Fibroblast of skin of left quadriceps (primary cell): ENCODE results near the gene FBXW8.
A peak's percentile ranks its signal among the peaks of the same experiment; 100 is the strongest.

Experiments
- DNase-seq, 2 experiments: peaks; one replicate each; pipeline ENCODE4 v3.0.0-alpha.2; 2013; ENCODE audit warnings: low read depth in 2 of 2

Gene FBXW8

DNA sequence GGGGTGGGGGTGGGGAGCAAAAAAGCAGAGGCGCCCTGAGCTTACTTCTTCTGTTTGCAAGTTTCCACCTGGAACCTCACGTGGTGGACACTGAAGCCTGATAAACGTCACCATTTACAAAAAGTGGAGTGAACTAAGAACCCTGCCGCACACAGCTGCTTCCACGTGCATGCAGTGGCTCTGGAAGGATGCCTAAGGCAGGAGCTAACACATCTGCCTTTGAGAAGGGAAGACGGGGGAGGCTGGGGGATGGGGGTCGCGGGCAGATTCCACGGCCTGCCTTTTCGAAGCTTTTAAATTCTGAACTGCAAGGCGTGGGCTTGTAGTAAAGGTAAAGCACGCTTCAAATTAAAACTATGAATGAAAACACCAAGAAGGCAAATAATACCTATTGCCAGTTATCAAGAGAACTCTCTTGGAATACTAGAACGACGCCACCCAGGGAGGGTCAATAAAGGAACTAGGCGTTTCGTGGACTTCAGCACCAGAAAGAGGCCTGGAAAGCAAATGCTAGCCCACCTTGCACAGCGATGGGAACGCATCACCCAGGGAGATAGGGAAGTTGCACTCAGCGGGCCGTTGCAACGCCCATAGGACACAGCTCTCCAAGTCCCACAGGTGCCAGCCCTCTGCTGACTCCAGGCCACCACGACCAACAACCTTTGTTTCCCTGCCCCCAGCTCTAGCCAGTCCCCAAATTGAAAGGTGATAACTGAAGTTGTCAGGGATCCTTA is 126.7 kb downstream of the FBXW8 start:
- DNase-seq, result no peak

DNA sequence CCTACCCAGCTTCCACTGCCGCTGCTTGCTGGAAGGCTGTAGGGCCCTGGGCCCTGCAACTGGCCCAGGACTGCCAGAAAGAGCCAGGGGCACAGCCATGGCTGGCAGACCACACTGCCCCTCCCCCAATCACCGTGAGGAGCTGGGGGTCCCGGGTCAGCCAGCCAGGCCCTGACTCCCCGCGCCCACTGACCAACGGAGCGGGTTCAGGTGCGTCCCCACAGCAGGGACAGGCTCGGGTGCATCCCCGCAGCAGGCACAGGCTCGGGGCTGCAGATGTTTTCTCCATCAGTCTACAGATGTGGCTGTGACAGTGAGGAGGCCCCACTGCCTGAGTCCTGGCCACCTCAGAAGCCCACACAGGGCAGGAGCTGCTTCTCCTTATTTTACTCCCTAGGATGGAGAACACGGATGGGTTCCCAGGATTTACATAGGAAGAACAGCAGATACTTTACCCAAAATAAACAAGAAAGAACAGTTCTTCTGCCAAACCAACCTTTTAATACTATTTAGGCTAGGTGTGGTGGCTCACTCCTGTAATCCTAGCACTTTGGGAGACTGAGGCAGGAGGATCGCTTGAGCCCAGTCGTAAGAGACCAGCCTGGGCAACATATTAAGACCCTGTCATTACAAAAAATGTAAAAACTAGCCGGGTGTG is 127.4 kb downstream of the FBXW8 start:
- no peak for DNase-seq

DNA sequence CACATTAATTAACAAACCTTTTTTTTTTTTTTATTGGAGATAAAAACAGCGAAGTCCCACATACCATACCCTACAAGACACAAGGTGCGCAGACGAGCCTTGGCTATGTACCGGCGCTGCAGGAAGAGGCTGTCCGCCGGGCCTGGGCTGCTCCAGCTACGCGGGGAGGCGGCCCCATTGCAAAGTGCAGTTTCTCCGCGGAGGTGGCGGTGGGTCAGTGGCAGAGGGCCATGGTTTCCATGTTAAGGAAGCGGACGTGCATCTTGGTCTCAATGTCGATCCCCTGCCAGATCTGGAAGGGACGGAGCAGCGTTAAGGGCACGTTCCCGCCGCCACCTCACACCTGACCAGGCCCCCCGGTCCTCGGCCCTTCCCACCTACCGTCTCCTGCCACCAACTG is 128.2 kb downstream of the FBXW8 start:
- no peak for DNase-seq

DNA sequence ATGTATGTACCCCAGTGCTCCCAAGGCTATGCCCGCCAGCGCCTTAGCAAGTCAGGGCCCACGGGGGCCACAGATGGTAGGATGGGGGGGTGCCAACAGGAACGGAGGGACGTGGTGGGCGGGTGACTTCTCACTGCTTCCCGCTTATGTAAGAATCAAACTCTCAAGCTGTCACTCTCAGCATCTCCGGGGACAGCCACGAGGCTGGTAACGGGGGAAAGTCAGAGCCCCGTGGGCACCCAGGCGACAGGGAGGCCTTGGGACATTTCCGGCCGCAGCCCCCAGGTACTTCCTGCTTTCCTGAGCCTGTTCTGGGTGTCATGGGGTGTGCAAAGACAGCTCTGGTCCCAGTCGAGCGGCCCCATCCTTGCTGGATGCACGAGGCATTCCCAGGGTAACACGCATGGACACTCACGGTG is 129.2 kb downstream of the FBXW8 start:
- DNase-seq, result no peak

DNA sequence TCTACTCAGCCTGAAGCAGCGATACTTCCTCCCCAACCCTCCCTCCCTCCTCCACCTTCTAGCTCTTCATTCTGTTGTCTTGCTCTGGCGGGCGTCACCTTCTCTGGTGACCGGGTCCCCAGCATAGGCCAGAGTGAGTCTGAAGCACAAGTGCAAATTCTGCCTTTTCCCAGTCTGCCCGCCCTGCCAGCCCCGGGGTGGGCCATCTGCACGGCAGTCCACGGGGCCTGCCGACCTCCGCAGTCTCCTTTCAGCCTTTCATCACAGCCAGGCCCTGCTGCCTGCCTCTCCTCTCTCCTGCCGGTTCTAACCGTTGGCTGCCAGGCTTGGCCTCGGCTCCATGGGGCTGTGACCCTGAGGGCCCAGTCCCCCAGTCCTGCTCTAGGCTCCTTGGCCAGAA is 129.7 kb downstream of the FBXW8 start:
- DNase-seq, result no peak

DNA sequence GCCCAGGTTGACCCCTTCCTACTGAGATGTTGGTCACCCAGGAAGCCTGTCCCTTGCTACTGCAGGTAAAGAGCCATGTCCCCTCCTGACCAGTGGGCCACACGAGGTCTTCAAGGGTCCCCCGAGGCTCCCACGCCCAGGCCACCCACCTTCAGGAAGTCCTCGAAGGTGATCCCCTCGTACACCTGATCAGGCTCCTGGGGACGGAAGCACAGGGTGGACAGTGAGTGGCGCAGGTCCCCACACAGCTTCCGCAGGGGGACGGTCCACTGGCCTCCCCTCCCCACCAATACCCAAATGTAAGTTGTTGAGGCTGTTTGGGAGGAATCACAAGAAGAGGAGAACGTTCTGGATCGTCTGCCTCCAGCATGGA is 131.0 kb downstream of the FBXW8 start:
- no peak for DNase-seq

DNA sequence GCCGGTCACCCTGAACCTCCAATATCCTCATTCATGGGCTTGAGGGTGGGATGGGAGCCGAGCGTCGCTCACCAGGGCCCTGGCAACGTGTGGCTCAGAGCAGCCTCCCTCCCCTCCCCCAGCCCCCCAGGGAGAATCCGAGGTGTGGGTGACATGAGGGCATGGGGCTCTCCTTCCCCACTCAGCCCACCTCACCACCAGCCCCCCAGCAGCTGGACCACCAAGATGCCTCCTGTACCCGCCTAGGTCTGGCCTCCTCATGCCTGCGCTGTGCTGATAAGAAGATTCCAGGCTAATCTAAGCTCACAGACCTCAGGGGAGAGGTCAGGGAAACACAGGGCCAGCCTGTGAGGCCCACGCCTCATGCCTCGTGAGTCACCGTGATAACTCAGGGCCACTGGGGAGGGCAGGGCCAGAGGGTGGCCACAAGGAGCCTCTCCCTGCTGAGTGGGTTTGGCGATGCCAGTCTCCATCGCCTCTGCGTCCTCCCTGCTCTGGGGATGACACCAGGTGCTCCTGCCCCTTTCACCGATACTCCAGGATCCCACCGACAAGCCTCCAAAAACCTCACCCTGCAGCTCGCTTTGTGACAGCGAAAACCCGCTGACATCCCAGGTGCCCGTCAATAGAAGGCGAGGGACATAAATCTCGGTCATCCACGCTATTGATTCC is 131.6 kb downstream of the FBXW8 start:
- DNase-seq, result no peak

DNA sequence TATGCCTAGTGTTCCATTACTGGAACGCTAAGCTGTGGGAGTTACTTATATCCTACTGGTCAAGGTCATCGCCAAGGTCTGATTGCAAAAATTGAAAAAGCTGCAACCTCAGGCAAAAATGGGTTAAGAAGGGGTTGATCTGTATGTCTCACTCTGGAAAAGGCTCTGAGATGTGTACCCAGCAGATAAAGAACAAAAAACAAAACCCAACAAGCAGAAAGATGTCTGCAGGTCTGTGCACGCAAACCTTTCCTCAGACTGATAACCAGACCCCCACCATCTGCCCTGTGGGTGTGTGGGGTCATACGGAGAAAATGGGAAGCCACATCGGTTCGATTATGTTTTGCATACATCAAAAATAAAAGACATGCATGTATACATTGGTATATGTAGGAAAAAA is 132.1 kb downstream of the FBXW8 start:
- no peak for DNase-seq

DNA sequence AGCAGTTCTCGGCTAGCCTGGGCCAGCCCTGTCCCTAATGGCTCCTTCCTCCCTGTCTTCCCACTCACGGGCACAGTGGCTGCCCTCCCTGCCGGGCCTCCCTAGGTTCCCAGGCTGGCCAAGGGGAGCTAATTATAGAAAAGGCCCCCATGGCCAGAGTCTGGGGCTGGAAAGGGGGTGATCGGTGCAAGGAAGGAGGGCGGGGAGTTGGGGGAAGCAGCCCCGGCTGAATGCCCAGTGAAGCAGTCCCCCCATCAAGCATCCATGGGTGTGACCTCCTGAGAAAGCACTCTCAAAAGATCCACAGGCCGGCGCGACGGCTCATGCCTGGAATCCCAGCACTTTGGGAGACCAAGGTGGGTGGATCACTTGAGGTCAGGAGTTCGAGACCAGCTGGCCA is 133.6 kb downstream of the FBXW8 start:
- DNase-seq, result no peak

DNA sequence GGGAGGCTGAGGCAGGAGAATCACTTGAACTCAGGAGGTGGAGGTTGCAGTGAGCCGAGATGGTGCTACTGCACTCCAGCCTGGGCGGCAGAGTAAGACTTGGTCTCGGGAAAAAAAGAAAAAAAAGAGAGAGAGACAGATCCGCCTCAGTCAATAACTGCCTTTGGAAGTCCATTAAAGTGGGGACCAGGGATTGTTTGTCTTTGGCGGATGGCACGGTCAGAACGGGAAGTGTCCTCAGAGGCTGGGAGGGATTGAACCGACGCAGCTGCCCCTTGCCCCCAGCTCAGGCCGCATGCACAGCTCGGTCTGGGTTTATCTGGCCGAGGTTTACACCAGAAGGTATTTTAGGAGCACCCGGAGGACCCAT is 134.0 kb downstream of the FBXW8 start:
- no peak for DNase-seq

DNA sequence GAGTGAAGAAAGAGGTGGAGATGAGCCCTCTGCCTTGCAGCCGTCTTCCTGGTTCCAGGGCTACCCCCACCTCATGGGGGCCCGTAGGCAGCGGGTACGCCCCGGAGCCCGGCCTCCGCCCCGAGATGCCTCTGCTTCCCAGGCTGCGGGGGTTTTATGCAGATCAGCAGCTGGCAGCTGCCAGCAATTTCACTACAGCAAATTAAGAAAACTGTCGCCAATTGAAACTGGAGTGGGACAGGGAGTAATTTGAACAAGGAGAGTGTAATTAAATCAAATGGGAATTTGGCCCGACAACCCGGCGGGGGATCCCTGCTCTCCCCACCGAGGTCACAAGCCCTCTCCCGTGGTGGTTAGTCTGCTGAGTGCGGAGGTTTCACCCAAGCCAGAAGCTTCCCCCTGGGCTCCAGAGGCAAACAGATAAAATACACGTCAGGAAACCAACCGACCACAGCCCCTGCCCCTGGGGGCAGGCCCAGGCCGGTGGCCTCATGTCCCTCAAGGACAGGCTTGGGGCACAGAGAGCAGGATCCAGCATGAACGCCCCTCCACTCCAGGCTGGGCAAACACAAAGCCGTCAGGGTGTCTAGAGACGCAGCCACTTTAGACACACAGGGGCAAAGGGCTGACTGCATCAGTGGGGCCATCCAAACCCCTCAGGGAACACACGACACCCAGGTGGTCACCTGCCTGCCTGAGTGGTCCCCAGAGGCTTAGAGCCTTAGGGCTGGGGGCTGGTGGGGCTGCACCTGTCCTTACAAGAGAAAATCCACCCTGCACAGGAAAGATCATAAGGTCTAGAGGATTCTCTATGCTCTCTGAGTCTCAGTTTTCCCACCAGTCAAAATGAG is 134.6 kb downstream of the FBXW8 start:
- DNase-seq, result no peak

DNA sequence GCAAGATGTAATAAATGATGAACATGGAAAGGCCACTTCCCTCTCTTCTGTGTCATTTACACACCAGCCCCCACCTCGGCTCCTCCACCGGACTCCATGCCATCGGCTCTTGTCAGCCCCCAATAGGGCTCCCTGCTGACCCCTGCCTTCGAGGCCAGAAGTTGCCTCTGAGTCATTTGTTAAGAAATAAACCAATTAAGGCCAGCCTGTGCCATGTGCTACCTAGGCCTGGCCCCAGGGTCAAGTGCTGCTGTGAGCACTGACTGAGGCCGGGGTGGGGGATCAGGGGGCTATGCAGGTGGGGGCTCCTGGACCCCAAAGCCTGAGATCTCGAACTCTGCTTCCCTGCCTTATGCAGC is 135.2 kb downstream of the FBXW8 start:
- no peak for DNase-seq

DNA sequence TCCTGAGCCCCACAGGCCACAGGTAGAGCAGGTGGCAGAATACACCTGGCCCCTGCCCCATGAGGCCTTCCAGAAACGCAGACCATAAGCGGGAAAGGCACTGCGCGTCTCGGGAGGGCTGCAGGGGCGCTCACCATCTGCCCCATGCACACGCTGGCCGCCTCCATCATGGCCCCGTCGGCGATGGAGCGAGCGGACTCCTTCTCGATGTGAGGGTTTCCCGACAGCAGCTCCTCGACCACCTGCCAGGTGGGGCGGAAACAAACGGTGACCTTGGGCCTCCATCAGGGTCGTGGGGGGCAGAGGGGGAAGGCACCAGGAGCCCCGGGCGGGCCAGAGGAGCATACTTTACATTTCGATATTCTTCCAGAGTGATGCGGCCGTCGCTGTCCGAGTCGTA is 135.7 kb downstream of the FBXW8 start:
- no peak for DNase-seq

DNA sequence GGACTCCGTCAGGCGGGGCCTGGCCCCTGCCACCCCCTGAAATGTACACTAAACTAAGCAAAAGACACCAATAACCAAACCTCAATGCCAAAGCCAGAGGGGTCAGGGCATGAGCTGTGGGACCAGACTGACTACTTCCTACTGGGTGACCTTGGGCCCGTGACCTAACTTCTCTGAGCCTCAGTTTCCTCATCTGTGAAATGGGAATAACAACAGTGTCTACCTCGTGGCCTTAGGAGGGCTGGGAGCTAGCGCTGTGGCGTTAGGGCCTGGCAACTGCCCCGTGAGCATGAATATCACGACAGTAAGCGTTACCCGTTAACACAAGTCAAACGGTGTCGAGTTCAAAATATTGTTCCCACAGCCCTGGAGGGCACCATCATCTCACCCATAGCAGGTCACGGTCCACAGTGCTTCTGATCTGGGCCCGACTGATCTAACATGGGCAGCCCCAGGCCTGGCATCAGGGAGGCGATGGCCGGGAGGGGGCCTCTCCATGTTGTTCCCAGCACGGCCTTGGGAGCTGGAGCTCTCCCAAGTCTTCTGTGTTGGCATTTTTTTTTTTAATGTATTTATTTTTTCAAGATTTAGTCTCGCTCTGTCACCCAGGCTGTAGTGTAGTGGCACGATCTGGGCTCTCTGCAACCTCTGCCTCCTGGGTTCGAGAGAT is 136.2 kb downstream of the FBXW8 start:
- DNase-seq, result no peak

DNA sequence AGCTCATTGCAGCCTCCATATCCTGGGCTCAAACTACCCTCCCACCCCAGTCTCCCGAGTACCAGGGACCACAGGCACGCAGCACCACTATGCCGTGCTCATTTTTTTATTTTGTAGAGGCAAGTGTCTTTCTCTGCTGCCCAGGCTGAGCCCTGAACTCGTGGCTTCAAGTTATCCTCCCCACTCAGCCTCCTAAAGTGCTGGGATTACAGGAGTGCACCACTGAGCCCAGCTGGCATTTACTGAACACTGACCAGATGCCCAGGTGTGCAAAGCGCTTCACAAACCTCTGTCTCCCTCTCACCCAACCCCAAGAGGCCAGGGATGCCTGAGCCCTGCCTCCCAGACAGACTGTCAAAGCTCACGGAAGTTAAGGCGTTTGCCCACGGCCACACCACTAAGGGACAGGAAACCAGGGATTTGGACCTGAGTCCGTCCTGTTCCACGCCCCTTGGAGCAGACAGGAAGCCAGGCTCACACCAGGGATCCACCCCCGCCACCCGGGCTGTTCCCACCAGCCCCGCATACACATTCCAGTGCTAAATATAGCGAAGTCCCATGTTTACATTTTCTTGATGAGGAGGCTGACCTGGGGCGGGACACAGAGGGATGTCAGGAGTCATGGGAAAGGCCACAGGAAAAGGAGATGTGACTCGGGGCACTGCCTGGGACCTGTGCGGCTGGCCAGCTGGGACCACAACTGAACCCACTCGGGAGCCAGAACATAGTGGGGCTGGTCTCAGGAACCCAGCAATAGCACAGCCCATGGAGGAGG is 137.2 kb downstream of the FBXW8 start:
- peak; percentile 1 to 6 for DNase-seq

DNA sequence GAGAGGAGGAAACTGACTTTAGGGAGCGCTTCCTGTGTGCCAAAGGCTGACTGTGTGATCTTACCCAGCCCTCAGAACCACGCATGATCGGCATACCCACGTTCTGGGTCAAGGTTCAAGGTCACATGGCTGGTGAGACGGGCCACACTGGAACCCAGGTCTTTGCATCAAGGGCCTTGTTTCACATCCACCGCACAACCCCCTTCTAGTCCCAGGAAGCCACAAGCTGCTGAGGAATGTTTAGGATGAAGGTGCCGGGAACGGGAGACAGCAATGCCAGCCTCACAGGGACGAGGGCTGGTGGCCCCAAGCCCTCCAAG is 137.8 kb downstream of the FBXW8 start:
- no peak for DNase-seq

DNA sequence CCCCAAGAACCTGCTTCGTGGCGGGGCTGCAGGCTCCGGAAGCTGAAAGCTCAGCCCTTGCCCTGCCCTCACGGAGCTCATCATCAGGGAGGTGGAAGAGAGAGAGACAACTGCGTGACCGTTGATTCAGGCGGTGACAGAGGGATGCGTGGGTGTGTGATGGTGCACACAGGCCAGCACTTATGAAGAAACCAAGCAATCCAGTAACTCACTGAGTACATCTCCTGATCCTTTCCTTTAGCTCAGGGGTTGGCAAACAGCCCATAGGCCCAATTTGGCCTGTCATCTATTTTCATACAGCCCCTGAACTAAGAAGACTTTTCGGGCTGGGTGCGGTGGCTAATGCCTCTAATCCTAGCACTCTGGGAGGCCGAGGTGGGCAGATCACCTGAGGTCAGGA is 138.5 kb downstream of the FBXW8 start:
- DNase-seq, result no peak

DNA sequence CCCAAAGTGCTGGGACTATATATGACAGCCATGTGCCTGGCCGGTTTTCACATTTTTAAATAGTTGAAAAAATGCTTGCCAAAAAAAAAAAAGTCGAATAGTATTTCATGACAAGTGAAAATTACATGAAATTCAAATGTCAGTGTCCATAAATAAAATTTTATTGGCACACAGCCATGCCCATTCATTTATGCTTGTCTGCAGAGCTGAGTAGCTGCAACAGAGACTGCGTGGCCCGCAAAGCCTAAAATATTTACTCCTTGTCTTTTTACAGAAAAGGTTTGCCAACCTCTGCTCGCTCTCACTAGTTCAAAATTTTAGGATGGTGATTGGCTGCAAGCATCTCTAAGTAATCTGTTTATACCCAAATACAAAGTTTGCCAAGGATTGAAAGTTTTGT is 139.3 kb downstream of the FBXW8 start:
- DNase-seq, result no peak

DNA sequence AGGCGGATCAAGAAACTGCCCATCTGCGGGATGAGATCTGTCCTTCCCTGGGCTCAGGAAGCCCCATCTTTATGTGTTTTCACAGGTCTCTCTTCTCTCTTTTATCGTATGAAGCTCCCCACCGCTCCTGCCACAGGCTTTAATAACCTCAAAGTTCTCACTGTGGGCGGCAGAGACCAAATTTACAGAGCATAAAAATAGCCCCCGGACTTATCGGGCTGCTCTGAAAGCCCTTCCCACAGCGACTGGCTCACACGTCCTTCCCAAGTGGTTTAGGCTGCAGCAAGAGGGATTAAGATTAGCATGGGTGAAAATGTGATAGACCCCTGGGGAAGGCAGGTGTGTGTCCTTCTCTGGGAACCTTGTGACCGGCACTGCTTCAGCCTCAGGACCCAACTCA is 140.6 kb downstream of the FBXW8 start:
- no peak for DNase-seq

DNA sequence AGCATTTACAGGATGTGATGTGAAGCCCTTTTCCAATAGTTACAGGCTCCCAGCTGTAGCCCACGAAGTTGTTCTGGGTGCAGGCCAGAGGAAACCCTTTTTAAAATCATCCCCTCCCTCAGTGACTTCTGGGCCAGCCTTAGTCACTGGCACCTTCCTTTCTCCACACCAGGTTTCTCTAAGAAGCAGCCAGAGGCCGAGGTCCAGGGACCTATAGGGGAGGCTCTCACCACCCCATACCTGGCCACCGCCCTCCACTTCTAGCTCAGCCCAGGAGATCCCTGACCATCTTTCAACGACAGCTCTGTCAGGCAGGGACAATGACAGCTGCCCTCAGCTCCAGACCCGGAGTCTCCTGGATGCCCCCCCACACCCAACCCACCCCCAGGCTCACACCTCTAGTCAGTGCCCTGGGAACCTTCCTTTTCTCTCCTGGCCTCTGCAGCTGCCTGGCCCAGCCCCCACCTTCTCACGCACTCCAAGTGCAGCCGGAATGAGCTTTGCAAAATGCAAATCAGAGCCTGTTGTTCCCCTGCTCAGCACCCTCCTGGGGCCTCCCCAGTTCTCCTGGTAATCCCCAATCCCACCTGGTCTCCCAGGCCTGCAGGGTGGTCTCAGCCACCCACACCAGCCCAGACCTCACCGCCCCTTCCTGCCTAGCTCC is 141.8 kb downstream of the FBXW8 start:
- no peak for DNase-seq

DNA sequence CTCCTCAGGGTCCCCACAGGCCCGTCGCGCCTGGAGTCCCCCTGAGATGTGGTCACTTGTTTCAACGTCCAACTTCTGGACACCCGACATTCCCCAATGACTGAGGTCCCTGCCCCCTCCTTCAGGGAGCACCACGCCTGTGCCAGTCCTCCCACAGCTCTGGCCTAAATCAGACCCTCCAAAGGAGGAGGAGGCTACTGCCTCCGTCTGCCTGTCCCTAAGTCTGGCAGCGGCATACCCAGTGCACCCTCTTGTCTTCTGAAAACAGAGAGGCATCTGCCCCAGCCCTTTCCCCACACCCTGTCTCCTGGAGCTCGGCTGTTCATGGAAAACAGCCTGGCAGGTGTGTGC is 142.3 kb downstream of the FBXW8 start:
- DNase-seq, result no peak
